ENCODE results near the gene KIAA1958. TPM values are rescaled to one million over a fixed set of nuclear protein-coding genes. Genes with fewer than 3 reads are reported as not detected.

KIAA1958 gene
- total and polyA plus RNA-seq, 9 donors, result 5.7 to 40.3 (median 24.1) TPM

- Histone ChIP-seq H3K4me3 (no peak overlapping the region), H3K4me1 (ENCODE audit: insufficient read depth) (peaks cover 5% of the 10 kb centered on the region), H3K36me3 (no peaks in the 10 kb centered on the region), H3K9me3 (no peaks in the 10 kb centered on the region), H3K27ac (no peak overlapping the region), H3K27me3 (no peaks in the 10 kb centered on the region)
- 3 to 32% (median 16%) methylated on average over 1 of the region's 1 CpG for WGBS, 3 donors
- TF ChIP-seq POLR2A (IDR thresholded peaks at IDR 0.05), result no peak
- TF ChIP-seq CTCF (IDR thresholded peaks at IDR 0.05), result no peak
- no peak for TF ChIP-seq EP300 (IDR thresholded peaks at IDR 0.05)
- intact Hi-C loops (cut with DNase I), result no loop called here
- DNase-seq, result no peak
These were observed 48.7 kb downstream of the KIAA1958 start for GRCh38 chr9:112535301-112535700.

GRCh38 chr9:112535811-112536210, 49.2 kb downstream of the KIAA1958 start:
- Histone ChIP-seq H3K9me3 (no peaks in the 10 kb centered on the region), H3K27ac (no peak overlapping the region), H3K4me3 (no peak overlapping the region), H3K36me3 (no peaks in the 10 kb centered on the region), H3K27me3 (no peaks in the 10 kb centered on the region), H3K4me1 (ENCODE audit: insufficient read depth) (peaks cover 8% of the 10 kb centered on the region)
- 84 to 86% (median 85%) methylated on average over 1 of the region's 1 CpG for WGBS, 3 donors
- no peak for TF ChIP-seq CTCF (IDR thresholded peaks at IDR 0.05)
- no peak for TF ChIP-seq EP300 (IDR thresholded peaks at IDR 0.05)
- no peak for TF ChIP-seq POLR2A (IDR thresholded peaks at IDR 0.05)
- DNase-seq, result no peak
- intact Hi-C loops (cut with DNase I), result no loop called here

- no peak for TF ChIP-seq POLR2A (IDR thresholded peaks at IDR 0.05)
- no peak for TF ChIP-seq EP300 (IDR thresholded peaks at IDR 0.05)
- TF ChIP-seq CTCF (IDR thresholded peaks at IDR 0.05), result no peak
- no peak overlapping the region for H3K27ac ChIP-seq
- no peaks in the 10 kb centered on the region for H3K36me3 ChIP-seq
- intact Hi-C loops (cut with DNase I), result no loop called here
- no peaks in the 10 kb centered on the region for H3K27me3 ChIP-seq
- H3K9me3 ChIP-seq, result no peaks in the 10 kb centered on the region
- DNase-seq, result no peak
- H3K4me1 ChIP-seq (ENCODE audit: insufficient read depth), result peaks cover 5% of the 10 kb centered on the region
- WGBS, 3 donors, result 91 to 95% (median 93%) methylated on average over 1 of the region's 1 CpG
- no peak overlapping the region for H3K4me3 ChIP-seq
These were observed 50.9 kb downstream of the KIAA1958 start for GRCh38 chr9:112537561-112537960.

- WGBS, 3 donors, result 84 to 92% (median 89%) methylated on average over 4 of the region's 4 CpGs
- no peaks in the 10 kb centered on the region for H3K36me3 ChIP-seq
These were observed 54.2 kb downstream of the KIAA1958 start for GRCh38 chr9:112540800-112541199.

More at GRCh38 chr9:112540800-112541199, 54.2 kb downstream of the KIAA1958 start:
- no peak for DNase-seq
- TF ChIP-seq EP300 (IDR thresholded peaks at IDR 0.05), result no peak
- no peak for TF ChIP-seq POLR2A (IDR thresholded peaks at IDR 0.05)
- TF ChIP-seq CTCF (IDR thresholded peaks at IDR 0.05), result no peak
- intact Hi-C loops (cut with DNase I), result no loop called here
- Histone ChIP-seq H3K4me1 (ENCODE audit: insufficient read depth) (peaks cover 7% of the 10 kb centered on the region), H3K4me3 (no peak overlapping the region), H3K9me3 (no peaks in the 10 kb centered on the region), H3K27ac (no peak overlapping the region), H3K27me3 (no peaks in the 10 kb centered on the region)
